SU-DHL-6 (cell line): Measurements from ENCODE around the gene THBS2.

Experiments used
- EZH2phosphoT487 ChIP-seq: fragments of 200-600 bp; sonication (generic), shearing (Covaris generic); conservative IDR thresholded peaks from 2 replicates; pipeline ENCODE4 v1.6.1; 2018; ENCODE audit warnings: mild to moderate bottlenecking, antibody characterized with exemption, low read length, moderate library complexity, mixed read lengths
- TF ChIP-seq, protein P1 (sequence below): fragments of 200-600 bp; sonication (generic); IDR thresholded peaks from one replicate; pipeline ENCODE4 v1.5.1; 2017; ENCODE audit warnings: antibody characterized with exemption, mild to moderate bottlenecking, low read length, moderate library complexity; ENCODE audit not compliant: insufficient read depth, poor library complexity, severe bottlenecking

DNA sequence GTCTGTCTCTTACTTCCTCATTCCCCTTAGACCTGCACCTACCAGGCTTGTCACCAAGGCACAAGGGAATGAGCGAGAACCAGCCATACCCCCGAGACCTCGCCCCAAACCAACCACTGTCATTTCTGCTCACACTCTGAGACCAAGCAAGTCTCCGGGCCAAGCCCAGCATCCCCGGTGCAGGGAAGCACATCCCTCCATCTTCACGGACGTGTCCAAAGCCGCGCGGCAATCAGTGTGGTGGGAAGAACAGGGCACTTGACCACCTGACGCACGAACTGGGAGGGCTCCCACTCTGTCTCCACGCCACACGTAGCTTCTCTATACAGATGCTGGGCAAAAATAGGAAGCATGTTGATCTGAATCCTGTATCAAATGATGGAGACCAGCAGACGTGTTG lies 28.4 kb upstream of the THBS2 start:
- TF ChIP-seq, protein P1, sequence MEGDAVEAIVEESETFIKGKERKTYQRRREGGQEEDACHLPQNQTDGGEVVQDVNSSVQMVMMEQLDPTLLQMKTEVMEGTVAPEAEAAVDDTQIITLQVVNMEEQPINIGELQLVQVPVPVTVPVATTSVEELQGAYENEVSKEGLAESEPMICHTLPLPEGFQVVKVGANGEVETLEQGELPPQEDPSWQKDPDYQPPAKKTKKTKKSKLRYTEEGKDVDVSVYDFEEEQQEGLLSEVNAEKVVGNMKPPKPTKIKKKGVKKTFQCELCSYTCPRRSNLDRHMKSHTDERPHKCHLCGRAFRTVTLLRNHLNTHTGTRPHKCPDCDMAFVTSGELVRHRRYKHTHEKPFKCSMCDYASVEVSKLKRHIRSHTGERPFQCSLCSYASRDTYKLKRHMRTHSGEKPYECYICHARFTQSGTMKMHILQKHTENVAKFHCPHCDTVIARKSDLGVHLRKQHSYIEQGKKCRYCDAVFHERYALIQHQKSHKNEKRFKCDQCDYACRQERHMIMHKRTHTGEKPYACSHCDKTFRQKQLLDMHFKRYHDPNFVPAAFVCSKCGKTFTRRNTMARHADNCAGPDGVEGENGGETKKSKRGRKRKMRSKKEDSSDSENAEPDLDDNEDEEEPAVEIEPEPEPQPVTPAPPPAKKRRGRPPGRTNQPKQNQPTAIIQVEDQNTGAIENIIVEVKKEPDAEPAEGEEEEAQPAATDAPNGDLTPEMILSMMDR = no peak
- no peak for TF ChIP-seq EZH2phosphoT487
